K562 (cell line): ENCODE data around the gene PDE5A. TPM values are rescaled to one million over a fixed set of nuclear protein-coding genes. Genes with fewer than 3 reads are reported as not detected.
"Not testable (repeated sequence)": the region's sequence is repeated elsewhere in the genome, so short reads cannot be mapped to it uniquely, and the experiment has no call there.

Experiments used
- ATAC-seq: fragments of 200-7000 bp; cut with Tn5 transposase; 3 replicates; pipeline ENCODE4 v1.9.1; 2020; ENCODE audit warnings: moderate library complexity
- BruUV-seq: library from RNA; stranded (reverse); fragments of 400-500 nt; replicated peaks from 2 replicates; lab custom pipeline; 2021; lab: Mats Ljungman, UMichigan
- CTCF ChIA-PET: fragments of 300-600 bp; formaldehyde crosslinking; extraction: SDS; loops from one replicate; lab custom pipeline; 2021; ENCODE audit warnings: low intra/inter-chr PET ratio; lab: Yijun Ruan, JAX
- POLR2A ChIA-PET: fragments of 300-600, 350-650 bp; sonication (Branson Sonifier 250); formaldehyde crosslinking; extraction: SDS; loops from one replicate; lab custom pipeline; 2021; ENCODE audit warnings: antibody characterized with exemption, inconsistent platforms; lab: Yijun Ruan, JAX
- DNase-seq, 4 experiments: peaks; one replicate each; pipeline versions ENCODE4 v3.0.0 to v3.0.0-alpha.2; 2011 to 2018; ENCODE audit warnings: low spot score in 3 of 4, mixed read lengths in 3 of 4; ENCODE audit errors: extremely low read depth in 1 of 4
- FAIRE-seq: peaks from 2 replicates; lab custom pipeline; 2011; peaks lifted over from hg19 to GRCh38; lab: Jason Lieb, UNC
- H2AFZ ChIP-seq: 2 replicates; pipeline ENCODE4 v1.6.0; 2011; ENCODE audit warnings: low read depth, low read length, control low read depth, inconsistent platforms
- H3K27ac ChIP-seq: fragments of 200-600 bp; 3 replicates; pipeline ENCODE4 v1.8.0; 2011; ENCODE audit warnings: low read depth, mild to moderate bottlenecking, control low read depth, inconsistent platforms, low read length, moderate library complexity, mixed read lengths; ENCODE audit errors: extremely low read depth
- H3K27me3 ChIP-seq, 2 experiments: fragments of 300-600 bp in 1 of 2; 2 replicates in 1 of 2; 3 replicates in 1 of 2; pipeline versions ENCODE4 v1.6.0 to v1.8.0; 2011; ENCODE audit warnings: inconsistent platforms in 2 of 2, low read length in 2 of 2, mild to moderate bottlenecking in 1 of 2, mixed read lengths in 1 of 2, moderate library complexity in 1 of 2; ENCODE audit not compliant: control insufficient read depth in 2 of 2, insufficient read depth in 2 of 2
- H3K36me3 ChIP-seq: fragments of 300-600 bp; 3 replicates; pipeline ENCODE4 v1.8.0; 2011; ENCODE audit warnings: mild to moderate bottlenecking, low read length, inconsistent platforms; ENCODE audit not compliant: control insufficient read depth, insufficient read depth
- H3K4me1 ChIP-seq, 2 experiments: fragments of 200-600 bp in 1 of 2; replicated peaks in 1 of 2; 2 replicates in 1 of 2; 3 replicates in 1 of 2; pipeline versions ENCODE4 v1.5.1 to v1.8.0; 2011; ENCODE audit warnings: inconsistent platforms in 2 of 2, low read length in 2 of 2, mild to moderate bottlenecking in 1 of 2, mixed read lengths in 1 of 2, moderate library complexity in 1 of 2; ENCODE audit not compliant: control insufficient read depth in 2 of 2, insufficient read depth in 2 of 2
- H3K4me2 ChIP-seq: 2 replicates; pipeline ENCODE4 v1.6.1; 2011; ENCODE audit warnings: low read length, control low read depth, inconsistent platforms, mixed read lengths; ENCODE audit not compliant: insufficient read depth
- H3K4me3 ChIP-seq: fragments of 200-600 bp; sonication (generic), shearing (Covaris generic); 2 replicates; pipeline ENCODE4 v1.5.1; 2016; ENCODE audit warnings: control low read depth, inconsistent platforms
- H3K79me2 ChIP-seq: fragments of 200-600 bp; 3 replicates; pipeline ENCODE4 v1.8.0; 2011; ENCODE audit warnings: low read length, inconsistent platforms; ENCODE audit not compliant: control insufficient read depth, insufficient read depth
- H3K9ac ChIP-seq, 2 experiments: 2 replicates each; pipeline versions ENCODE4 v1.6.0 to v1.6.1; 2011; ENCODE audit warnings: low read depth in 2 of 2, low read length in 2 of 2, control low read depth in 1 of 2, inconsistent platforms in 1 of 2, mild to moderate bottlenecking in 1 of 2, mixed read lengths in 1 of 2; ENCODE audit not compliant: insufficient read depth in 1 of 2
- H3K9me1 ChIP-seq: one replicate; pipeline ENCODE4 v1.6.0; 2011; ENCODE audit warnings: inconsistent platforms, mild to moderate bottlenecking, low read length, moderate library complexity; ENCODE audit not compliant: control insufficient read depth, insufficient read depth
- H3K9me3 ChIP-seq: replicated peaks from 2 replicates; pipeline ENCODE4 v1.5.1; 2011; ENCODE audit warnings: low read depth, low read length, inconsistent platforms; ENCODE audit not compliant: control insufficient read depth, insufficient read depth
- H4K20me1 ChIP-seq: replicated peaks from 2 replicates; pipeline ENCODE4 v1.6.1; 2011; ENCODE audit warnings: low read length, inconsistent platforms, mixed read lengths; ENCODE audit not compliant: control insufficient read depth, insufficient read depth
- FOSL1 ChIP-seq: fragments of 200-800 bp; sonication (Bioruptor generic); conservative IDR thresholded peaks from 2 replicates; pipeline ENCODE4 v1.6.1; 2016; ENCODE audit warnings: missing genetic modification characterization, missing compliant biosample characterization
- WGBS: fragments of 100-300 bp; shearing (Covaris generic); methylation state at CpG from one replicate; pipeline ENCODE4 v1.1.6; 2016; ENCODE audit warnings: low coverage, mixed read lengths; ENCODE audit not compliant: insufficient coverage; ENCODE audit errors: missing lambda C conversion rate; 5-methylcytosine and 5-hydroxymethylcytosine counted together
- in situ Hi-C: fragments of 300-500 bp; cut with MboI; formaldehyde crosslinking; loops from 4 replicates; pipeline ENCODE4 v1.15.0; 2018; ENCODE audit warnings: inconsistent platforms, mixed read lengths
- intact Hi-C: fragments of 100-400 bp; cut with micrococcal nuclease; formaldehyde crosslinking; loops from 2 replicates; pipeline ENCODE4 v1.14.2; 2022
- polyA plus RNA-seq, 8 experiments: library from polyadenylated mRNA; depleted of rRNA in 4 of 8; stranded (reverse) in 5 of 8; unstranded in 3 of 8; fragments of >200 nt; fragmentation: Nextera tagmentation in 2 of 8; fragmentation: Illumina TruSeq in 1 of 8; extraction: Ambion mirVana in 2 of 8; extraction: Trizol in 1 of 8; gene quantifications; 2 replicates each; pipeline versions ENCODE4 v1.2.1 to v1.2.3, GENCODE V29; 2011 to 2014; ENCODE audit warnings: inconsistent platforms in 1 of 8, missing spikeins in 1 of 8
- total RNA-seq, 7 experiments: library from RNA; depleted of rRNA in 6 of 7; stranded (reverse); fragments of >200 nt in 6 of 7; fragmentation: Illumina TruSeq in 2 of 7; extraction: Trizol in 2 of 7; gene quantifications; 2 replicates each; pipeline versions ENCODE4 v1.2.1 to v1.2.3, GENCODE V29; 2011 to 2021; ENCODE audit warnings: low replicate concordance in 1 of 7

PDE5A gene
- total and polyA plus RNA-seq, 9 of the 15 experiments (the other 6 are each of a cell fraction or from before 2014, with no cell fraction given), result 0.07 to 1.9 (median 0.29) TPM

DNA sequence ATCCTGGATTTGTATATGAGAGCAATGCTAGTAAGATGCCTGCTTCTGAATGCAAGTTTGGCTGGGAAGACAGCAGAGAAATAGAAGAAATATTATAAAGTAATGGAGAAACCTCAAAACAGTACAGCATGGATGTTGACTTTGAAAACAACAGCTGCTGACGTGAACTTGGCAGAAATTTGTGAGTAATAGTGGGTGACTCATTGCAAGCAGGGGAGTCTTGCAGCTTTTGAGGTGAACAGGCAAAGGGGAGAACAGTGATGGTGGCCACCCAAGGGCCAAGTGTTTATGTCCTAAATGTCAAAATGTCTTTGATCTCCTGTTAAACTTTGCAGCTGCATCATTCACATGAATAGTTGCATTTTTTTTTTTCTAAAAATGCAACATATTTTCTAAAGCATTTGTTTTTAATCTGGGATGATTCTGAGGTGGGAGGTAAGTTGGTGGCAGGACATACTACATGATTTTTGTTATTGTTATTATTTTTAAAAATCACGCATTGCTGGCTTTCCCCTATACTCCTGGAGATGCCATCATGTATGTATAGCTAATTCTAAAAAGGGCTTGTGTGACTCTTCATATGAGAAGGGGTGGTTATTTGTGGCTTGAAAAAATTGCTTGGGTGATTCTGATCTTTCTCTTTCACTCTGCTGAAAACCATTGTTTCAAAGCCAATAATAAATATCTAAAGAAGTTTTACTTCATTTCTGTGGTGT, 158.4 kb downstream of the PDE5A start:
- 76% methylated on average over 2 of the region's 2 CpGs for WGBS
- H3K36me3 ChIP-seq, result peaks cover 45% of the 10 kb centered on the region; the same call in 2 of the 3 replicates
- H3K4me3 ChIP-seq, CTCF ChIA-PET, H4K20me1 ChIP-seq, in situ Hi-C loops, H2AFZ ChIP-seq, POLR2A ChIA-PET, H3K27me3 ChIP-seq, H3K79me2 ChIP-seq, H3K4me1 ChIP-seq, FAIRE-seq, ATAC-seq, DNase-seq, H3K9me3 ChIP-seq, H3K9ac ChIP-seq, H3K27ac ChIP-seq, H3K4me2 ChIP-seq, H3K9me1 ChIP-seq, intact Hi-C loops, BruUV-seq: not testable (repeated sequence)
- peak; percentile 49; the same call in 1 of the 2 replicates for TF ChIP-seq FOSL1 (tag)

DNA sequence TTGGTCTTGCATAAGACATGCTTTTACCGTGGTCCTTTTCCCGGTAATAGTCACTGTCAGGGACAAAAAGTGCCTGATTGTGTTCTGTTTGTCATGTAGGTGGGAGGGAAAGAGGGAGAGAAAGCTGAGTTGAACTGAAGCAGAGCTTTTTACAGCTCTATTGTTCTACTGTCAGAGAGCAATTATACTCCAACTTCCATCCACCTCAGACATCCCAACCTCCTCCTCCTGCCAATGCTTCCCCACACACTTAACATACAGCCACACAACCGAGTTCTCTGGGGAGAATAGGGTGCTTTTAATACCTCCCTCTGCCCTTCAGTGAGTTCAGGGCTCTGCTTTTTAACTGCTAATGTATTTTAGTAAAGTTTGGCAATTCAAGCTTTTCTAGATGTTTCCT, 159.6 kb downstream of the PDE5A start:
- ATAC-seq, H3K27ac ChIP-seq, intact Hi-C loops, H3K4me2 ChIP-seq, H3K4me3 ChIP-seq, H2AFZ ChIP-seq, H3K9me1 ChIP-seq, H3K9ac ChIP-seq, H3K4me1 ChIP-seq, BruUV-seq, H3K9me3 ChIP-seq, DNase-seq, CTCF ChIA-PET, in situ Hi-C loops, H4K20me1 ChIP-seq, H3K79me2 ChIP-seq, H3K27me3 ChIP-seq, FAIRE-seq: not testable (repeated sequence)
- POLR2A ChIA-PET, result interaction anchor here (0.6 kb wide), 1 partner anchor 598 kb away, joined by 3 read pairs; the partner anchor contains the start of gene MAD2L1
- 81% methylated on average over 3 of the region's 3 CpGs for WGBS
- peaks cover 43% of the 10 kb centered on the region; the same call in 1 of the 3 replicates for H3K36me3 ChIP-seq
